Adrenal gland (tissue), 5 donors: ENCODE measurements around the gene CCDC177.

ENCODE experiments used
- CTCF ChIP-seq, 6 experiments: fragments of 450-650 bp in 4 of 6; fragments of 200-600 bp in 2 of 6; sonication (generic) in 1 of 6; IDR thresholded peaks; 1 replicate in 5 of 6; 2 replicates in 1 of 6; pipeline versions ENCODE4 v1.5.1 to v1.8.0; 2016 to 2021; ENCODE audit warnings: antibody characterized with exemption in 6 of 6, mild to moderate bottlenecking in 2 of 6, moderate library complexity in 1 of 6
- POLR2A ChIP-seq, 2 donors: fragments of 450-650 bp; IDR thresholded peaks; one replicate each; pipeline ENCODE4 v1.6.1; 2017; ENCODE audit warnings: antibody characterized with exemption in 2 of 2, mild to moderate bottlenecking in 2 of 2, moderate library complexity in 1 of 2
- donor health status: DM: no; HTN: no; CAD: no.

- TF ChIP-seq CTCF (IDR thresholded peaks at IDR 0.05) (no peak), POLR2A (IDR thresholded peaks at IDR 0.05) (no peak)
Measured at GRCh38 chr14:69522026-69522425, 52.6 kb downstream of the CCDC177 start.
